ENCODE data around the gene TLE6. TPM values are rescaled to one million over a fixed set of nuclear protein-coding genes. Genes with fewer than 3 reads are reported as not detected.

The TLE6 gene
- total and polyA plus RNA-seq, 2 of the 13 experiments (the other 11 are each of a cell fraction or from before 2014, with no cell fraction given) = 0.24 to 5.5 TPM

DNA sequence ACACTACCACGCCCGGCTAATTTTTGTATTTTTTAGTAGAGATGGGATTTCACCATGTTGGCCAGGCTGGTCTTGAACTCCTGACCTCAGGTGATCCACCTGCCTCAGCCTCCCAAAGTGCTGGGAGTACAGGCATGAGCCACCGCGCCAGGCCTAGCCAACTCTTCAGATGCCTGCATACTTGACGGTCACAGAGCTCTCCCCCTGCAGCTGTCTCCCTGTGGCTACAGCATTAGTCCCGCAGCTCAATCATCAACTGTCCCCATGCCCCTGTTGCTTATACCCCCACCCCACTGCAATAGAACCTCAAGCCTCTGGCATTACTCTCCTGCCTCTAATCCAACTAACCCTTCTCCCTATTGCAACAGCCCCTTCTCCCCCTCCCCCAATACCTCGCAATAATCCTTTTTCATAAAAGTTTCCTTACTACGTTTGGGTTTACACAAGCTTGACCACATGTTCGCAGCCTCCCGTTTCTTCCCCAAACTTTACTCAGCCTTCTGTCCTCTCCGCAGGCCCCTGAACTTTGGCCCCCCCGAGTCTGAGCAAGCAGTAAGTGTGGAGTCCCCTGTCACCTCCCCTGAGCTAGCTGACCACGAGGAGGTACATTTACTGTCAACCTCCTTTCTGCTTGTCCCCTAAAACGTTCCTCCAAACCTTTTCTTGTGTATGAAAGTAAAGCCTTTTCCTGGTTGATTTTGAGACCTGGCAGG lies 34.3 kb upstream of the TLE6 start (continued):
- TF ChIP-seq, protein P1, sequence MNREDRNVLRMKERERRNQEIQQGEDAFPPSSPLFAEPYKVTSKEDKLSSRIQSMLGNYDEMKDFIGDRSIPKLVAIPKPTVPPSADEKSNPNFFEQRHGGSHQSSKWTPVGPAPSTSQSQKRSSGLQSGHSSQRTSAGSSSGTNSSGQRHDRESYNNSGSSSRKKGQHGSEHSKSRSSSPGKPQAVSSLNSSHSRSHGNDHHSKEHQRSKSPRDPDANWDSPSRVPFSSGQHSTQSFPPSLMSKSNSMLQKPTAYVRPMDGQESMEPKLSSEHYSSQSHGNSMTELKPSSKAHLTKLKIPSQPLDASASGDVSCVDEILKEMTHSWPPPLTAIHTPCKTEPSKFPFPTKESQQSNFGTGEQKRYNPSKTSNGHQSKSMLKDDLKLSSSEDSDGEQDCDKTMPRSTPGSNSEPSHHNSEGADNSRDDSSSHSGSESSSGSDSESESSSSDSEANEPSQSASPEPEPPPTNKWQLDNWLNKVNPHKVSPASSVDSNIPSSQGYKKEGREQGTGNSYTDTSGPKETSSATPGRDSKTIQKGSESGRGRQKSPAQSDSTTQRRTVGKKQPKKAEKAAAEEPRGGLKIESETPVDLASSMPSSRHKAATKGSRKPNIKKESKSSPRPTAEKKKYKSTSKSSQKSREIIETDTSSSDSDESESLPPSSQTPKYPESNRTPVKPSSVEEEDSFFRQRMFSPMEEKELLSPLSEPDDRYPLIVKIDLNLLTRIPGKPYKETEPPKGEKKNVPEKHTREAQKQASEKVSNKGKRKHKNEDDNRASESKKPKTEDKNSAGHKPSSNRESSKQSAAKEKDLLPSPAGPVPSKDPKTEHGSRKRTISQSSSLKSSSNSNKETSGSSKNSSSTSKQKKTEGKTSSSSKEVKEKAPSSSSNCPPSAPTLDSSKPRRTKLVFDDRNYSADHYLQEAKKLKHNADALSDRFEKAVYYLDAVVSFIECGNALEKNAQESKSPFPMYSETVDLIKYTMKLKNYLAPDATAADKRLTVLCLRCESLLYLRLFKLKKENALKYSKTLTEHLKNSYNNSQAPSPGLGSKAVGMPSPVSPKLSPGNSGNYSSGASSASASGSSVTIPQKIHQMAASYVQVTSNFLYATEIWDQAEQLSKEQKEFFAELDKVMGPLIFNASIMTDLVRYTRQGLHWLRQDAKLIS (CRISPR knock-in tag; IDR thresholded peaks at IDR 0.05) = no peak
- TF ChIP-seq SMC3 (IDR thresholded peaks at IDR 0.05; ENCODE audit: low read length) (peak; percentile 9; the same call in 1 of the 2 replicates), ZMYM3 (CRISPR knock-in tag; IDR thresholded peaks at IDR 0.05) (peak; percentile 28; the same call in 1 of the 2 replicates), CBFB (CRISPR knock-in tag; IDR thresholded peaks at IDR 0.05) (no peak), ZFY (CRISPR knock-in tag; IDR thresholded peaks at IDR 0.05) (peak; percentile 36; the same call in 1 of the 2 replicates), ZNF3 (CRISPR knock-in tag; IDR thresholded peaks at IDR 0.05) (no peak), HDAC1 (CRISPR knock-in tag; IDR thresholded peaks at IDR 0.05) (peak; percentile 46; the same call in 1 of the 2 replicates), TMF1 (CRISPR knock-in tag; IDR thresholded peaks at IDR 0.05; ENCODE audit: low read depth) (no peak), ELF4 (CRISPR knock-in tag; IDR thresholded peaks at IDR 0.05; ENCODE audit: borderline replicate concordance) (no peak), RFXANK (CRISPR knock-in tag; IDR thresholded peaks at IDR 0.05) (no peak), ZKSCAN8 (CRISPR knock-in tag; IDR thresholded peaks at IDR 0.05; ENCODE audit: borderline replicate concordance) (no peak), ZNF484 (CRISPR knock-in tag; IDR thresholded peaks at IDR 0.05; ENCODE audit: borderline replicate concordance, low read depth) (no peak), FLYWCH1 (CRISPR knock-in tag; IDR thresholded peaks at IDR 0.05) (no peak)
- TF ChIP-seq, protein P2, sequence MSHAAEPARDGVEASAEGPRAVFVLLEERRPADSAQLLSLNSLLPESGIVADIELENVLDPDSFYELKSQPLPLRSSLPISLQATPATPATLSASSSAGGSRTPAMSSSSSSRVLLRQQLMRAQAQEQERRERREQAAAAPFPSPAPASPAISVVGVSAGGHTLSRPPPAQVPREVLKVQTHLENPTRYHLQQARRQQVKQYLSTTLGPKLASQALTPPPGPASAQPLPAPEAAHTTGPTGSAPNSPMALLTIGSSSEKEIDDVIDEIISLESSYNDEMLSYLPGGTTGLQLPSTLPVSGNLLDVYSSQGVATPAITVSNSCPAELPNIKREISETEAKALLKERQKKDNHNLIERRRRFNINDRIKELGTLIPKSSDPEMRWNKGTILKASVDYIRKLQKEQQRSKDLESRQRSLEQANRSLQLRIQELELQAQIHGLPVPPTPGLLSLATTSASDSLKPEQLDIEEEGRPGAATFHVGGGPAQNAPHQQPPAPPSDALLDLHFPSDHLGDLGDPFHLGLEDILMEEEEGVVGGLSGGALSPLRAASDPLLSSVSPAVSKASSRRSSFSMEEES (CRISPR knock-in tag; IDR thresholded peaks at IDR 0.05) = no peak
- TF ChIP-seq, protein P3, sequence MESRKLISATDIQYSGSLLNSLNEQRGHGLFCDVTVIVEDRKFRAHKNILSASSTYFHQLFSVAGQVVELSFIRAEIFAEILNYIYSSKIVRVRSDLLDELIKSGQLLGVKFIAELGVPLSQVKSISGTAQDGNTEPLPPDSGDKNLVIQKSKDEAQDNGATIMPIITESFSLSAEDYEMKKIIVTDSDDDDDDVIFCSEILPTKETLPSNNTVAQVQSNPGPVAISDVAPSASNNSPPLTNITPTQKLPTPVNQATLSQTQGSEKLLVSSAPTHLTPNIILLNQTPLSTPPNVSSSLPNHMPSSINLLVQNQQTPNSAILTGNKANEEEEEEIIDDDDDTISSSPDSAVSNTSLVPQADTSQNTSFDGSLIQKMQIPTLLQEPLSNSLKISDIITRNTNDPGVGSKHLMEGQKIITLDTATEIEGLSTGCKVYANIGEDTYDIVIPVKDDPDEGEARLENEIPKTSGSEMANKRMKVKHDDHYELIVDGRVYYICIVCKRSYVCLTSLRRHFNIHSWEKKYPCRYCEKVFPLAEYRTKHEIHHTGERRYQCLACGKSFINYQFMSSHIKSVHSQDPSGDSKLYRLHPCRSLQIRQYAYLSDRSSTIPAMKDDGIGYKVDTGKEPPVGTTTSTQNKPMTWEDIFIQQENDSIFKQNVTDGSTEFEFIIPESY (CRISPR knock-in tag; IDR thresholded peaks at IDR 0.05) = peak; percentile 40; the same call in 1 of the 2 replicates
- TF ChIP-seq, protein P4, sequence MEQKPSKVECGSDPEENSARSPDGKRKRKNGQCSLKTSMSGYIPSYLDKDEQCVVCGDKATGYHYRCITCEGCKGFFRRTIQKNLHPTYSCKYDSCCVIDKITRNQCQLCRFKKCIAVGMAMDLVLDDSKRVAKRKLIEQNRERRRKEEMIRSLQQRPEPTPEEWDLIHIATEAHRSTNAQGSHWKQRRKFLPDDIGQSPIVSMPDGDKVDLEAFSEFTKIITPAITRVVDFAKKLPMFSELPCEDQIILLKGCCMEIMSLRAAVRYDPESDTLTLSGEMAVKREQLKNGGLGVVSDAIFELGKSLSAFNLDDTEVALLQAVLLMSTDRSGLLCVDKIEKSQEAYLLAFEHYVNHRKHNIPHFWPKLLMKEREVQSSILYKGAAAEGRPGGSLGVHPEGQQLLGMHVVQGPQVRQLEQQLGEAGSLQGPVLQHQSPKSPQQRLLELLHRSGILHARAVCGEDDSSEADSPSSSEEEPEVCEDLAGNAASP (CRISPR knock-in tag; IDR thresholded peaks at IDR 0.05; ENCODE audit: borderline replicate concordance) = no peak
- TF ChIP-seq, protein P5, sequence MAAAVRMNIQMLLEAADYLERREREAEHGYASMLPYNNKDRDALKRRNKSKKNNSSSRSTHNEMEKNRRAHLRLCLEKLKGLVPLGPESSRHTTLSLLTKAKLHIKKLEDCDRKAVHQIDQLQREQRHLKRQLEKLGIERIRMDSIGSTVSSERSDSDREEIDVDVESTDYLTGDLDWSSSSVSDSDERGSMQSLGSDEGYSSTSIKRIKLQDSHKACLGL (CRISPR knock-in tag; IDR thresholded peaks at IDR 0.05) = no peak
- TF ChIP-seq, protein P6, sequence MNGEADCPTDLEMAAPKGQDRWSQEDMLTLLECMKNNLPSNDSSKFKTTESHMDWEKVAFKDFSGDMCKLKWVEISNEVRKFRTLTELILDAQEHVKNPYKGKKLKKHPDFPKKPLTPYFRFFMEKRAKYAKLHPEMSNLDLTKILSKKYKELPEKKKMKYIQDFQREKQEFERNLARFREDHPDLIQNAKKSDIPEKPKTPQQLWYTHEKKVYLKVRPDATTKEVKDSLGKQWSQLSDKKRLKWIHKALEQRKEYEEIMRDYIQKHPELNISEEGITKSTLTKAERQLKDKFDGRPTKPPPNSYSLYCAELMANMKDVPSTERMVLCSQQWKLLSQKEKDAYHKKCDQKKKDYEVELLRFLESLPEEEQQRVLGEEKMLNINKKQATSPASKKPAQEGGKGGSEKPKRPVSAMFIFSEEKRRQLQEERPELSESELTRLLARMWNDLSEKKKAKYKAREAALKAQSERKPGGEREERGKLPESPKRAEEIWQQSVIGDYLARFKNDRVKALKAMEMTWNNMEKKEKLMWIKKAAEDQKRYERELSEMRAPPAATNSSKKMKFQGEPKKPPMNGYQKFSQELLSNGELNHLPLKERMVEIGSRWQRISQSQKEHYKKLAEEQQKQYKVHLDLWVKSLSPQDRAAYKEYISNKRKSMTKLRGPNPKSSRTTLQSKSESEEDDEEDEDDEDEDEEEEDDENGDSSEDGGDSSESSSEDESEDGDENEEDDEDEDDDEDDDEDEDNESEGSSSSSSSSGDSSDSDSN (CRISPR knock-in tag; IDR thresholded peaks at IDR 0.05) = no peak

Data from HepG2 (cell line).